ENCODE data around the gene DHRS3. TPM values are rescaled to one million over a fixed set of nuclear protein-coding genes. Genes with fewer than 3 reads are reported as not detected.

The DHRS3 gene
- polyA plus RNA-seq, 1 donor (not counting 4 experiments of a cell fraction or from before 2014, with no cell fraction given): 10.7 TPM

GRCh38 chr1:12549460-12550349 is 68.3 kb downstream of the DHRS3 start:
- H3K9ac ChIP-seq (ENCODE audit: control insufficient read depth, extremely low read depth, insufficient read depth, low read length): peak overlapping the region; percentile 60
- TF ChIP-seq CTCF (optimal IDR thresholded peaks at IDR 0.05 in 1 of 3, IDR thresholded peaks at IDR 0.05 in 1 of 3, conservative IDR thresholded peaks at IDR 0.05 in 1 of 3; ENCODE audit: extremely low read depth in 1 of 3, insufficient read depth in 2 of 3, low read length in 3 of 3): no peak
- no peak for TF ChIP-seq EZH2 (IDR thresholded peaks at IDR 0.05; ENCODE audit: low read length)
- peaks cover 47% of the 10 kb centered on the region for H3K27me3 ChIP-seq (ENCODE audit: control insufficient read depth, extremely low read depth, insufficient read depth, low read length)
- peaks cover 3% of the 10 kb centered on the region for H4K20me1 ChIP-seq (ENCODE audit: control insufficient read depth, extremely low read depth, insufficient read depth, low read length)
- H3K27ac ChIP-seq (ENCODE audit: control insufficient read depth, insufficient read depth, low read length): peak overlapping the region; percentile 63
- peak; percentile 96 for DNase-seq (ENCODE audit: low read depth, low spot score)
- no peaks in the 10 kb centered on the region for H3K79me2 ChIP-seq (ENCODE audit: control insufficient read depth, insufficient read depth, low read length)
- H3K4me1 ChIP-seq (ENCODE audit: control insufficient read depth, extremely low read depth, insufficient read depth, low read length): peaks cover 13% of the 10 kb centered on the region
- H2AFZ ChIP-seq (ENCODE audit: control insufficient read depth, low read length): no peak overlapping the region
- peak overlapping the region in 2 of 3 experiments; percentile 10 to 37 for H3K4me3 ChIP-seq (ENCODE audit: control insufficient read depth in 2 of 3, extremely low read depth in 1 of 3, insufficient read depth in 2 of 3, low read depth in 1 of 3, low read length in 3 of 3)
- H3K36me3 ChIP-seq (ENCODE audit: control insufficient read depth in 2 of 2, extremely low read depth in 1 of 2, insufficient read depth in 2 of 2, low read length in 2 of 2): no peaks in the 10 kb centered on the region
- FAIRE-seq: peak; percentile 87
- peak overlapping the region; percentile 82 for H3K4me2 ChIP-seq (ENCODE audit: control insufficient read depth, extremely low read depth, insufficient read depth, low read depth, low read length)
- dilution Hi-C loops (cut with MboI; ENCODE audit: extremely low pct_ligation_motif_present, low sequenced_read_pairs): no loop called here
- no peaks in the 10 kb centered on the region for H3K9me3 ChIP-seq (ENCODE audit: control insufficient read depth, low read depth, low read length)
- H3K9me1 ChIP-seq (ENCODE audit: control insufficient read depth, extremely low read depth, insufficient read depth, low read length): no peaks in the 10 kb centered on the region

GRCh38 chr1:12548973-12549459 is 69.0 kb downstream of the DHRS3 start:
- no peak overlapping the region for H2AFZ ChIP-seq (ENCODE audit: control insufficient read depth, low read length)
- peak overlapping the region in 1 of 3 experiments; percentile 37 for H3K4me3 ChIP-seq (ENCODE audit: control insufficient read depth in 2 of 3, extremely low read depth in 1 of 3, insufficient read depth in 2 of 3, low read depth in 1 of 3, low read length in 3 of 3)
- peak overlapping the region; percentile 82 for H3K4me2 ChIP-seq (ENCODE audit: control insufficient read depth, extremely low read depth, insufficient read depth, low read depth, low read length)
- dilution Hi-C loops (cut with MboI; ENCODE audit: extremely low pct_ligation_motif_present, low sequenced_read_pairs): no loop called here
- no peaks in the 10 kb centered on the region for H3K36me3 ChIP-seq (ENCODE audit: control insufficient read depth in 2 of 2, extremely low read depth in 1 of 2, insufficient read depth in 2 of 2, low read length in 2 of 2)
- H3K9ac ChIP-seq (ENCODE audit: control insufficient read depth, extremely low read depth, insufficient read depth, low read length): peak overlapping the region; percentile 60
- H3K79me2 ChIP-seq (ENCODE audit: control insufficient read depth, insufficient read depth, low read length): no peaks in the 10 kb centered on the region
- no peaks in the 10 kb centered on the region for H3K9me3 ChIP-seq (ENCODE audit: control insufficient read depth, low read depth, low read length)
- peaks cover 13% of the 10 kb centered on the region for H3K4me1 ChIP-seq (ENCODE audit: control insufficient read depth, extremely low read depth, insufficient read depth, low read length)
- no peak overlapping the region for H3K27ac ChIP-seq (ENCODE audit: control insufficient read depth, insufficient read depth, low read length)
- H3K27me3 ChIP-seq (ENCODE audit: control insufficient read depth, extremely low read depth, insufficient read depth, low read length): peaks cover 41% of the 10 kb centered on the region
- TF ChIP-seq CTCF (optimal IDR thresholded peaks at IDR 0.05 in 1 of 3, IDR thresholded peaks at IDR 0.05 in 1 of 3, conservative IDR thresholded peaks at IDR 0.05 in 1 of 3; ENCODE audit: extremely low read depth in 1 of 3, insufficient read depth in 2 of 3, low read length in 3 of 3): no peak
- TF ChIP-seq EZH2 (IDR thresholded peaks at IDR 0.05; ENCODE audit: low read length): no peak
- H3K9me1 ChIP-seq (ENCODE audit: control insufficient read depth, extremely low read depth, insufficient read depth, low read length): no peaks in the 10 kb centered on the region
- H4K20me1 ChIP-seq (ENCODE audit: control insufficient read depth, extremely low read depth, insufficient read depth, low read length): peaks cover 3% of the 10 kb centered on the region
- FAIRE-seq (no peak), DNase-seq (ENCODE audit: low read depth, low spot score) (no peak)

Data from keratinocyte (primary cell).